HG03175 (cell line): ENCODE data around the gene ACSS1.

ENCODE experiments used
- ATAC-seq: cut with Tn5 transposase; IDR thresholded peaks from one replicate; pipeline ENCODE4 v1.9.1; 2021; ENCODE audit warnings: mild to moderate bottlenecking, moderate library complexity; ENCODE audit not compliant: unreplicated experiment

ACSS1 gene

GRCh38 chr20:24996449-24997377 is 61.2 kb downstream of the ACSS1 start:
- no peak for ATAC-seq

DNA sequence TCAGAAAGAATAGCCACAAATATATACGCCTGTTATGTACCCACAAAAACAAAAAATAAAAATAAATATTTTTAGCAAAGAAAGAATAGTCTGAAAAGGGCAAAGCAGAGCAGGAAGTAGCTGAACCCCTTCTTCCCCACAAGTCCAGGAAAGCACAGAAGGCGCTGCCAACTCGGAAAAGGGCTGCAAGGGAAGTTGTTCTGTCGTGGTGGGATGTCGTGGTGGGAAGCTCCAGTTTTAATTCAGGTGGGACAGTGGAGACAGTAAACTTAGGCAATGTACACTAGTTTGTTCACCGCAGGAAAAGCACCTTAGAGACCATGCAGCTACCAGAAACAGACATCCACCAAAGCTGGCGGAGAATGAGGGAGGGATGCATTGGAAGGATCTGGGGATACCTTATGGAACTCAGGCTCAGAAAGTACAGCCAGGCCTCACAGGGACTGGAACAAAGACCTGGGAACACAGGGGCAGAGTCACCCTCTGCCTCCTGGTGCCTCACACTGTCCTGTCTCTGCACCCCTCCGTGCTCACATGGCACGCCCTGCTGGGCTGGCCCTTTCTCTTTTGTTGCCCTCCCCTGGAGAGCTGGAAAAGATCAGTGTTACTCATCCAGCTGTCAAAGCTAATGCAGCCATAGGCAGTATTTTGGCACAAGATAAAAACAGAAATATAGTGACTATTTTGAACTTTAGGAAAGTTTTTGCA is 62.0 kb downstream of the ACSS1 start:
- ATAC-seq: no peak

DNA sequence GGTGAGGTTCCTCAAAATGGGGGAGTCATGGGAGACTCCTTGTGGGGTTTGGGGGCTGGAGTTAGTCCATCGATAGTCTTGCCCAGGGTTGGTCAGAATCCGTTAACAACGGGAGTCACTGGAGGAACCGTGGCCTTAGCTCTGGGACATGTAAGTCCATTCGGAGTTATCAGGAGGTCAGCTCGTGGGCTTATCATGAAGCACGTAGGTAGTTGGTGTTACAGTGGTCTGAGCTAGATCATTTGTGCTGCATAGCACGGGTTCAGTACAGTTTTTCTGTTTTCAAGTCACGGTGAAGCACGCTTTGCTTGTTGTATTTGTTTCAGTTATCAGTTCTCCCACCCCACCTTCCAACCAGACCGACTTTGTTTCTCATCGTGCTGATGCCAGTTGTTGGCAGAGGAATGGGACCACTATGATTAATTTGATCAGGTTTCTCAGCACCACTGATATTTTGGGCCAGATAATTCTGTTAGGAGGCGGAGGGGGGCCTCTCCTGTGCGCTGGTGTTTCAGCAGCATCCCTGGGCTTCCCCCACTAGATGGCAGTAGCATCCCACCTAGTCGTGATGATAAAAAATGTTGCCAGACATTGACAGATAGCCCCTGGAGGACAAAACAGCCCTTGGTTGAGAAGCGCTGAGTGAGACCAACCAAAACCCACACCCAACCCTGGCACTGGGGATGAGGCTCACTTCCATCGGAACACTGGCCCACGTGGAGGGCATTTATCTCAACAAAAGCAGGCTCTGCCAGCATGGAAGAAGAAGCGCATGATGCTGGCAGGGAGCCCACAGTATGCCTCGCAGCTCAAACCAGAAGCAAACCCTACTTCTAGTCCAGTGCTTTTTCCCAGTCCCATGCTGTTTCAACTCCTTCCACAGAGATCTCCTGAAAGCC is 63.2 kb downstream of the ACSS1 start:
- no peak for ATAC-seq

GRCh38 chr20:24994186-24994465 is 63.8 kb downstream of the ACSS1 start:
- no peak for ATAC-seq

- no peak for ATAC-seq
These were observed 64.4 kb downstream of the ACSS1 start for GRCh38 chr20:24993337-24994185.

DNA sequence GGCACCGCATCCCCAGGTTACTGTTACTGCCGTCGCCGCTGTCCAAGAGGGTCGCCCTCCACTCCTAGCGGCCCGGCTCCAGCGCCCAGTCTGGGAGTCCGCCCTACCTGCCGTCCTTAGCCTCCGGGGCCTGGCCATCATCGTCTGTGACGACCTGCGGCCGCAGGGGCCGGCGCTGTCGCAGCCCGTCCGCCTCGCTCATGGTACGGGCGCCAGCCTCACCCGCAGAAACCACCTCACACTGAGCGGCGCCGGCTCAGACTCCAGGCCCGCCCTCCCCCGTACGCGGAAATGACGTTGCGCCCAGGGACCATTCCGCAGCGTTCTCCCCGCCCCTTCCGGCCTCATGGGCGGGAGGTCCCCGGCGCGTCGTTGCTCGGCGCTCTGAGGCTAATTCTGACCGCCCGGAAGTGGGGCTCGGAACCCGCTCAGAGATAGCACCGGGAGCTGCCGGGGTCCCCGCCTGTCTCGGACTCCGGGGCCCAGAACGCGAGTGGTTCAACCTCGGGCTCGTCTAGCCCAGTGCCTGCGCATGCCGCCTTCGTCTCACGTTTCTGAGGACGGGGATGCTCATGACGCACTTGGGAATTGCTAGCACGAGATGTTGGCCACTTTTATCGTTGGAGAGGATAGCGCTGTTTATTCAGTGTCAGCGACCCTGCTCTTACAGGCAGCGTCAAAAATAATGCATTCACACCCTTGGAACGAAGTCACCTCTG is 65.3 kb downstream of the ACSS1 start, which contains the start of gene APMAP:
TSS of gene APMAP (minus strand) at position 265 of the 719 bp plus-strand sequence. CDS start at position 202, 63 bp downstream.
- ATAC-seq: peak; percentile 96

GRCh38 chr20:24991897-24992486 is 65.9 kb downstream of the ACSS1 start:
- peak; percentile 33 for ATAC-seq

DNA sequence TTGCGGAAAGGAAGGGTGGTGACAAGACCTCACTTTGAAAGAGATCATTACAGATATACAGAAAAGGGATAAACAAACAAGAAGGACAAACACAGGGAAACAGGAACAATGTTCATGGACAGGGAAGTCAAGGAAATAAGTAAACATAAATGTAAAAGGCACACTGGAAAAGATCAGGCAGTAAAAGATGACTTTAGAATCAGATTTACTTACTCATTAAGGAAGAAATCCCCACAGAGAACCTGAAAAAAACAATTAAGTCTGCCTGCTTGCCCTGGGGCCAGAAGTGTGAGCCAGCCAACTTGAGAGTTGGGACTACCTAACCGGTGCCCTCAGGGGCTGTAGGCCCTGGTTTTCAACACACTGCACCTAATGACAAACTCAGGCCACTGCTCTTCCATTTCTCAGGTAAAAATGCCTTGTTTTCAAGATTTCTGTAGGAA is 67.1 kb downstream of the ACSS1 start:
- no peak for ATAC-seq

GRCh38 chr20:24989162-24989561 is 68.8 kb downstream of the ACSS1 start:
- no peak for ATAC-seq

- ATAC-seq: no peak
These were observed 69.8 kb downstream of the ACSS1 start for GRCh38 chr20:24987873-24988835.

- no peak for ATAC-seq
These were observed 70.7 kb downstream of the ACSS1 start for GRCh38 chr20:24987244-24987643.

- no peak for ATAC-seq
These were observed 71.4 kb downstream of the ACSS1 start for GRCh38 chr20:24986436-24987015.

DNA sequence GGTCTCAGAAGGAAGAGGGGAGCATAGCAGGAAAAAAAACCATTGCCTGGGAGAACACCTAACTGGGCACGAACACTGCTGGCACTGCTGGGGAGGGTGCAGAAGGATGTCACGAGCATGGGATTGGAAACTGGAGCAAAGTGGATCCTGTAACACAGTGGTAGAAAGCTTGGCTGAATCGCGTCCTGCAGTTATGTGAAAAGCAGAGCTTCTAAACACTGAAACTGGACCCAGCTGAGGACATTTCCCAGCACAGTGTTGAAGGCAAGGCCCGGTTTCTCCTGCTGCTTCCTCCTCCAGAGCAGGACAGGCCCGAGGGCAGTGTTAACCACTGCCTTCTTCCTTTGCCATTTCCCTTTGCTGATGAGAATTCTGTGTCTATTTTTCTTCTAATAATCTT is 72.1 kb downstream of the ACSS1 start:
- no peak for ATAC-seq

DNA sequence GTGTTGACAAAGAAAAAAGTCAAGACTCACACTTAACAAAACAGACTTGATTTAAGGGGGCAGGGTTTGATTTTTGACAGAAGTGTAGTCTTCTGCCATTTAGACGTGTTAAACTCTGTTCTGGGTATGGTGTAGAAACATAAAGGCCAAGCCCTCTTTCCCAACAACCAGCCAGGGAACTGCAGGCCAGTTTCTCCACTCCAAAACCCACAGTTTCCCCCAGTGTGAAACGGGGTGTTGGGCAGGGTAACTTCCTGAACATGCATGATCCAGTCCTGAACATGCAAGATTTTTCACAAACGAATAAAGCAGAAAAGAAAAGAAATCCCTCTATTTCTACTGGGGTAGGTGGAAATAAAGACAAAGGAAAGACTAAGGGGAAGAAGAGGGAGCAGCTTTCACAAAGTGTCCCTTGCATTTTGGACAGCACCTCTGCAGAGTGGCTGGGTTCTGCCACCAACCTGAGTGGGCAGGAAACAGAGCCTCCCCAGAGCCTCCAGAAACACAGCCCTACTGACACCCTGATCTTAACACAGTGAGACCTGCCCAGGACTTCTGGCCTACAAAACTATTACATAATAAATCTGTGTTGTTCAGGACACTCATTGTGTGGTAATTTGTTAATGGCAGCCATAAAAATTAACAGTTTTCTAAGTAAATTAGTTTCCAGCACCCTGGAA is 72.8 kb downstream of the ACSS1 start:
- no peak for ATAC-seq

- no peak for ATAC-seq
These were observed 74.0 kb downstream of the ACSS1 start for GRCh38 chr20:24983896-24984295.

DNA sequence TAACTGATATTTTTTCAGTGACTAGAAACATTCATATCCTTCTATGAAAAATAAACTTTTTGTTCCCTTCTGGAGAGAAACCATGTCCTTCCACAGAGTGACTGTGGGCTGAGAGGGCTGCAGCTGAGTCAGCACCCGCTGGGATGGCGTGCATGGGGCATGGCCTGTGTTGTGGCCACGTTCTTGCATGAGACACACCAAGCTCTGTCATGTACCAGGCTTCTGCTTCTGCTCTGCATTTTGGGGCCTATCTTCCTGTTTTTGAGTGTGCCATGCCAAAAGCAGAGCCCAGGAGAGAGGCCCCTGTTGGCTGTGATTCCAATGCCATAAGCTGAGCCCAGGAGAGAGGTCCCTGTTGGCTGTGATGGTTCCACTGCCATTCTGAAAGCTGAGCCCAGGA is 76.1 kb downstream of the ACSS1 start:
- ATAC-seq: no peak

DNA sequence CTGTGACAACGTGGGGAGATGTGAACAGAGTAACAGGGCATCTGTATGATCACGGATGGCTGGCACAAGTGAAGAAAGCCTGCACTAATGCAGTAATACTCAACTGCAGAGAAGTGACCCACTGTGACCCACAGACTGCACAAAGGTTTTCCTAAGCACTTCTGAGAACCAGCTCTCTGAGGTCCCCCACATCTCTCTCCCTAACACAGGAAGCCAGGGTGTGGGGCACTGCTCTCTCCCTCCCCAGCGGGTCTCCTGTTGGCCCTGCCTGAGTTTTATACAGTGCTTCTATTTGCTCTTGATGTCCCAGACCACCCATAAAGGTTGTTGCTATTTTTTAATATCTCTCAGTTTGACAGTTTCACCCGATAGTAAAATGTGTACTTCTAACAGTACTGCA is 76.7 kb downstream of the ACSS1 start:
- ATAC-seq: no peak
